HL-60 (cell line): ENCODE measurements around the gene NIPBL.
"Not testable (repeated sequence)": the region's sequence is repeated elsewhere in the genome, so short reads cannot be mapped to it uniquely, and the experiment has no call there.

Source experiments
- DNase-seq, 2 experiments: peaks; one replicate each; pipeline ENCODE4 v3.0.0-alpha.2; 2010 to 2020; ENCODE audit warnings: low read depth in 1 of 2, low spot score in 1 of 2
- H3K27ac ChIP-seq: fragments of 250-450 bp; sonication (Bioruptor Pico); replicated peaks from 2 replicates; pipeline ENCODE4 v1.5.1; 2020; ENCODE audit warnings: mild to moderate bottlenecking, moderate library complexity
- H3K27me3 ChIP-seq: fragments of 250-450 bp; sonication (Bioruptor Pico); 2 replicates; pipeline ENCODE4 v1.5.1; 2021; ENCODE audit warnings: mild to moderate bottlenecking, moderate library complexity; ENCODE audit not compliant: insufficient read depth, poor library complexity, severe bottlenecking
- H3K4me3 ChIP-seq: replicated peaks from 2 replicates; pipeline ENCODE4 v1.5.1; 2011; ENCODE audit warnings: mild to moderate bottlenecking, control low read depth, low read length; ENCODE audit not compliant: insufficient read depth
- GABPA ChIP-seq: IDR thresholded peaks from 2 replicates; pipeline ENCODE4 v1.6.1; 2012; ENCODE audit warnings: low read depth
- POLR2AphosphoS5 ChIP-seq: IDR thresholded peaks from 2 replicates; pipeline ENCODE4 v1.6.1; 2012; ENCODE audit warnings: low read depth
- SPI1 ChIP-seq: IDR thresholded peaks from 2 replicates; pipeline ENCODE4 v1.6.1; 2012; ENCODE audit warnings: low read depth, mild to moderate bottlenecking, borderline replicate concordance
- TF ChIP-seq, protein P1 (sequence below): IDR thresholded peaks from 2 replicates; pipeline ENCODE4 v1.6.1; 2012; ENCODE audit warnings: low read depth; ENCODE audit not compliant: insufficient replicate concordance
- TF ChIP-seq, protein P2 (sequence below): IDR thresholded peaks from one replicate; pipeline ENCODE4 v1.5.1; 2011; ENCODE audit warnings: low read length, control low read depth, inconsistent platforms; ENCODE audit not compliant: insufficient read depth

NIPBL gene

DNA sequence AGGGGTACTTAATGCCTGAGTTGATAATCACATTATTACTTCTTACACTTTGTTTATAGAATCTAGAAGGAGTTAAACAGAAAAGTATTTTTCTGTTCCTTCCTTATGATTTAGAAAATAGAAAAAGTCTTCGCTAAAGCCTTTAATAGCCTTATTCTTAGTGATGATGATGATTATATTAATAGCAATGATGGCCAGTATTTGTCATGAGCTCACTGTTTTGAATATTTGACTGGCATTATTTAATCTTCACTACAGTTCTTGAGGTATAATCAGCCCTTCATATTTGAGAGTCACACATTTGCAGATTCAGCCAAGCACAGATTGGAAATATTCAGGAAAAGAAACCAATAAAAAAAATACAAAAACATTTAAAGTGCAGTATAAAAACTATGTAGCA lies 23.3 kb downstream of the NIPBL start:
- TF ChIP-seq SPI1 (no peak), POLR2AphosphoS5 (no peak), GABPA (no peak)
- TF ChIP-seq, protein P1, sequence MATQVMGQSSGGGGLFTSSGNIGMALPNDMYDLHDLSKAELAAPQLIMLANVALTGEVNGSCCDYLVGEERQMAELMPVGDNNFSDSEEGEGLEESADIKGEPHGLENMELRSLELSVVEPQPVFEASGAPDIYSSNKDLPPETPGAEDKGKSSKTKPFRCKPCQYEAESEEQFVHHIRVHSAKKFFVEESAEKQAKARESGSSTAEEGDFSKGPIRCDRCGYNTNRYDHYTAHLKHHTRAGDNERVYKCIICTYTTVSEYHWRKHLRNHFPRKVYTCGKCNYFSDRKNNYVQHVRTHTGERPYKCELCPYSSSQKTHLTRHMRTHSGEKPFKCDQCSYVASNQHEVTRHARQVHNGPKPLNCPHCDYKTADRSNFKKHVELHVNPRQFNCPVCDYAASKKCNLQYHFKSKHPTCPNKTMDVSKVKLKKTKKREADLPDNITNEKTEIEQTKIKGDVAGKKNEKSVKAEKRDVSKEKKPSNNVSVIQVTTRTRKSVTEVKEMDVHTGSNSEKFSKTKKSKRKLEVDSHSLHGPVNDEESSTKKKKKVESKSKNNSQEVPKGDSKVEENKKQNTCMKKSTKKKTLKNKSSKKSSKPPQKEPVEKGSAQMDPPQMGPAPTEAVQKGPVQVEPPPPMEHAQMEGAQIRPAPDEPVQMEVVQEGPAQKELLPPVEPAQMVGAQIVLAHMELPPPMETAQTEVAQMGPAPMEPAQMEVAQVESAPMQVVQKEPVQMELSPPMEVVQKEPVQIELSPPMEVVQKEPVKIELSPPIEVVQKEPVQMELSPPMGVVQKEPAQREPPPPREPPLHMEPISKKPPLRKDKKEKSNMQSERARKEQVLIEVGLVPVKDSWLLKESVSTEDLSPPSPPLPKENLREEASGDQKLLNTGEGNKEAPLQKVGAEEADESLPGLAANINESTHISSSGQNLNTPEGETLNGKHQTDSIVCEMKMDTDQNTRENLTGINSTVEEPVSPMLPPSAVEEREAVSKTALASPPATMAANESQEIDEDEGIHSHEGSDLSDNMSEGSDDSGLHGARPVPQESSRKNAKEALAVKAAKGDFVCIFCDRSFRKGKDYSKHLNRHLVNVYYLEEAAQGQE = no peak
- TF ChIP-seq, protein P2, sequence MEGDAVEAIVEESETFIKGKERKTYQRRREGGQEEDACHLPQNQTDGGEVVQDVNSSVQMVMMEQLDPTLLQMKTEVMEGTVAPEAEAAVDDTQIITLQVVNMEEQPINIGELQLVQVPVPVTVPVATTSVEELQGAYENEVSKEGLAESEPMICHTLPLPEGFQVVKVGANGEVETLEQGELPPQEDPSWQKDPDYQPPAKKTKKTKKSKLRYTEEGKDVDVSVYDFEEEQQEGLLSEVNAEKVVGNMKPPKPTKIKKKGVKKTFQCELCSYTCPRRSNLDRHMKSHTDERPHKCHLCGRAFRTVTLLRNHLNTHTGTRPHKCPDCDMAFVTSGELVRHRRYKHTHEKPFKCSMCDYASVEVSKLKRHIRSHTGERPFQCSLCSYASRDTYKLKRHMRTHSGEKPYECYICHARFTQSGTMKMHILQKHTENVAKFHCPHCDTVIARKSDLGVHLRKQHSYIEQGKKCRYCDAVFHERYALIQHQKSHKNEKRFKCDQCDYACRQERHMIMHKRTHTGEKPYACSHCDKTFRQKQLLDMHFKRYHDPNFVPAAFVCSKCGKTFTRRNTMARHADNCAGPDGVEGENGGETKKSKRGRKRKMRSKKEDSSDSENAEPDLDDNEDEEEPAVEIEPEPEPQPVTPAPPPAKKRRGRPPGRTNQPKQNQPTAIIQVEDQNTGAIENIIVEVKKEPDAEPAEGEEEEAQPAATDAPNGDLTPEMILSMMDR = no peak
- Histone ChIP-seq H3K27me3 (no peaks in the 10 kb centered on the region), H3K4me3 (no peak overlapping the region), H3K27ac (no peak overlapping the region)
- DNase-seq = no peak

DNA sequence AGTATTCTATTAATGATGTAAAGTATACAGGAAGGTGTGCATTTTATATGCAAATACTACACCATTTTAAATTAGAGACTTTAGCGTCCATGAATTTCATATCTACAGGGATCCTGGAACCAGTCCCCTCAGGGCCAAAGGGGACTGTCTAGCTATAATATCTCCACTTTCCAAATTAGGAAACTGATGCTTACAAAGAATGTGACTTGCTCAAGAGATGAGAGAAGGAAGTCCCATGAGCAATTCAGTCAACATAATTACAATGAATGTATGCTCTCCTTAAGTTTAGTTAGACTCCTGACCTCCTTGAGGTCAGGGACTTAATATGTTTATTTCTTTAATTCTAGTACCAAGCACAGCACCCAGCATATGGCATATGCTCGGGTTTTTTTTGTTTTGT lies 23.7 kb downstream of the NIPBL start:
- Histone ChIP-seq H3K27me3 (no peaks in the 10 kb centered on the region), H3K4me3 (no peak overlapping the region), H3K27ac (no peak overlapping the region)
- no peak for TF ChIP-seq GABPA
- TF ChIP-seq, protein P2 = no peak
- TF ChIP-seq SPI1 = no peak
- no peak for TF ChIP-seq POLR2AphosphoS5
- TF ChIP-seq, protein P1 = no peak
- no peak for DNase-seq

DNA sequence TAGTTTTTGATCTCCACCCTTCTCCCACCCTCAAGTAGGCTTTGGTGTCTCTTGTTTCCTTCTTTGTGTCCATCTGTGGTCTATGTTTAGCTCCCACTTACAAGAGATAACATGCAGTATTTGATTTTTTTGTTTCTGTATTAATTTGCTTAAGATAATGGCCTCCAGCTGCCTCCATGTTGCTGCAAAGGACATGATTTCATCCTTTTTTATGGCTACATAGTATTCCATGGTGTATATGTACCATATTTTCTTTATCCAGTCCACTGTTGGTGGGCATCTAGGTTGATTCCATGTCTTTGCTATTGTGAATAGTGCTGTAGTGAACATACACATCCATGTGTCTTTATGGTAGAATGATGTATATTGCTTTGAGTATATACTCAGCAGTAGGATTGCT lies 24.5 kb downstream of the NIPBL start:
- DNase-seq, H3K27ac ChIP-seq, H3K4me3 ChIP-seq, H3K27me3 ChIP-seq: not testable (repeated sequence)

DNA sequence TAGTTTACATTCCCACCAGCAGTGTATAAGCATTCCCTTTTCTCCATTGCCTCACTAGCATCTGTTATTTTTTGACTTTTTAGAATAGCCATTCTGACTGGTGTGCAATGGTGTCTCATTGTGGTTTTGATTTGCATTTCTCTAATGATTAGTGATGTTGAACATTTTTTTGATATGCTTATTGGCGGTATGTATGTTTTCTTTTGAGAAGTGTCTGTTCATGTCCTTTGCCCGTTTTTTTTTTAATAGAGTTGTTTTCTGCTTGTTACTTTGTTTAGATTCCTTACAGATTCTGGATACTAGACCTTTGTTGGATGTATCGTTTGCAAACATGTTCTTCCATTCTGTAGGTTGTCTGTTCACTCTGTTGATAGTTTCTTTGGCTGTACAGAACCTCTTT lies 25.3 kb downstream of the NIPBL start:
- H3K27ac ChIP-seq = no peak overlapping the region
- no peaks in the 10 kb centered on the region for H3K27me3 ChIP-seq
- H3K4me3 ChIP-seq = no peak overlapping the region
- TF ChIP-seq, protein P2 = no peak
- TF ChIP-seq POLR2AphosphoS5 (no peak), GABPA (no peak), SPI1 (no peak)
- TF ChIP-seq, protein P1 = no peak
- DNase-seq = no peak
